ENCODE data around the gene TMEM201. TPM values are rescaled to one million over a fixed set of nuclear protein-coding genes. Genes with fewer than 3 reads are reported as not detected.
"Not testable (repeated sequence)": the region's sequence is repeated elsewhere in the genome, so short reads cannot be mapped to it uniquely, and the experiment has no call there.

Gene TMEM201
- polyA plus RNA-seq, 3 donors: 3.1 to 7.4 (median 4.4) TPM

DNA sequence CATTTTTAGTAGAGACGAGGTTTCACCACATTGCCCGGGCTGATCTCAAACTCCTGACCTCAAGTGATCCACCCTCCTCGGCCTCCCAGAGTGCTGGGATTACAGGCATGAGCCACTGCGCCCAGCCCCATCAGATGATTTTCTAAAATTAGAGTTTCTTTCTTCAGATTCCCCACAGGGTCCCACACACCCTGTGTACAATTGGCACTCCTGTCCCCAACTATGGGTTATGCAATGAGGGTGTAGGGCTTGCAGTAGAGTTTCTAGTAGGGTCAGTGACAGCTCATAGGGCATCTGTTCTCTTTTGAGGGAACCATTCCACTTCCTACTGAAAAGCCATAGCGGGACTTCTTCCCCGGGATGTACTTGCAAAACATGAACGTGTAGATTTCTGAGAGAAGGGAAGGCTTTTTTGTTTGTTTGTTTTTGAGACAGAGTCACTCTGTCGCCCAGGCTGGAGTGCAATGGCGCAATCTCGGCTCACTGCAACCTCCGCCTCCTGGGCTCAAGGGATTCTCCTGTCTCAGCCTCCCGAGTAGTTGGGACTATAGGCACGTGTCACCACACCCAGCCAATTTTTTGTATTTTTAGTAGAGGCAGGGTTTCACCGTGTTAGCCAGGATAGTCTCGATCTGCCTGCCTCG is 17.7 kb upstream of the TMEM201 start:
- 71 to 86% (median 75%) methylated on average over 16 of the region's 16 CpGs for WGBS, 3 donors
- H3K27ac ChIP-seq (ENCODE audit: low read depth, low read length): not testable (repeated sequence)

- H3K27ac ChIP-seq (ENCODE audit: low read depth, low read length): no peak overlapping the region
- 75 to 86% (median 84%) methylated on average over 2 of the region's 2 CpGs for WGBS, 3 donors
Observed at GRCh38 chr1:9573723-9574122, 15.0 kb upstream of the TMEM201 start.

DNA sequence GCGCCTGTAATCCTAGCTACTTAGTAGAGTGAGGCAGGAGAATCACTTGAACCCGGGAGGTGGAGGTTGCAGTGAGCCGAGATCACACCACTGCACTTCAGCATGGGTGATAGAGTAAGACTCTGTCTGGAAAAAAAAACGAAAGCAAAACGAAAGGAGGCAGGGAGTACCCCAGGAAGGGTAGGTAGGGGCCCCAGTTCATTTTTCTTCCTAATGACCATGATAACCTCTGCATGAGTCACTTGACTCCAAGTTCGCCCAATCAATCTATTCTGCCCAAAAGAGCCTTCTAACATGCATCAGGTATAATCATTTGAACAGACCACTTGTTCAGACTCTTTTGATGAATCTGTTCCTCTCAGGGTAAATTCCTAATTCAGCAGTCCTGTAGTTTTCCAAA is 13.2 kb upstream of the TMEM201 start:
- no peak overlapping the region for H3K27ac ChIP-seq (ENCODE audit: low read depth, low read length)
- 79 to 90% (median 89%) methylated on average over 6 of the region's 6 CpGs for WGBS, 3 donors

- 90 to 94% (median 91%) methylated on average over 6 of the region's 6 CpGs for WGBS, 3 donors
- no peak overlapping the region for H3K27ac ChIP-seq (ENCODE audit: low read depth, low read length)
Observed at GRCh38 chr1:9576903-9577302, 11.8 kb upstream of the TMEM201 start.

- H3K27ac ChIP-seq (ENCODE audit: low read depth, low read length): no peak overlapping the region
- 87 to 96% (median 90%) methylated on average over 5 of the region's 5 CpGs for WGBS, 3 donors
Observed at GRCh38 chr1:9577423-9577822, 11.3 kb upstream of the TMEM201 start.

GRCh38 chr1:9580942-9581341 is 7.8 kb upstream of the TMEM201 start:
- WGBS, 3 donors: 85 to 96% (median 86%) methylated on average over 2 of the region's 2 CpGs
- H3K27ac ChIP-seq (ENCODE audit: low read depth, low read length): no peak overlapping the region

GRCh38 chr1:9586147-9586766 is 2.5 kb upstream of the TMEM201 start:
- WGBS, 3 donors: 89 to 92% (median 90%) methylated on average over 3 of the region's 3 CpGs
- H3K27ac ChIP-seq (ENCODE audit: low read depth, low read length): no peak overlapping the region

DNA sequence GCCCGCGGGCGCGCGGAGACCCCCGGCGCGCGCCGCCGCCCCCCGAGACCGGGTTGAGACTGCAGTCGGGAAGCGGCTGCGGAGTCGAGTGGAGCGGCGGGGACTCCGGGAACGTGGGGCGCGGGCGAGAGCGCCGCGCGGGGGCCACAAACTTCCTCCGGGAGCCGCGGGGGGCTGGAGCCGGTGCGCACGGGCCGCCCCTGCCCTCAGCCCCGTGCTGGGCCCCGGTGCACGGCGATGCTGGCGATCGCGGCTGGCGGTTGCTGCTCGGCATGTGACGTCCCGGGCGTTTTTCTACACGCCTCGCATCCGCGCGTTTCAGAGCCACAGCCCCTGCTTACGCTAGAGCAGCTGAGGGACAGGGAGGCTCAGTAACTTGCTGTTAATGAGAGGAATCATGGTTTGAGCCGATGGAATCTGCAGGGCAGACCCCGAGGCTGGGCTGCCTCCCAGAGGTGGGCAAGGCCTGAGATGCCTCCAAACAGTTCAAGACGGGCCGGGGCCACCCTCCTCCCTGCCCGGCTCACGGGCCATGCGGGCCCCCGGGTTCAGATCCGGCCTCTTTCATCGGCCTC is 520 bp downstream of the TMEM201 start:
- 1% methylated on average over 46 to 63 of the region's 63 CpGs for WGBS, 3 donors
- no peak overlapping the region for H3K27ac ChIP-seq (ENCODE audit: low read depth, low read length)

DNA sequence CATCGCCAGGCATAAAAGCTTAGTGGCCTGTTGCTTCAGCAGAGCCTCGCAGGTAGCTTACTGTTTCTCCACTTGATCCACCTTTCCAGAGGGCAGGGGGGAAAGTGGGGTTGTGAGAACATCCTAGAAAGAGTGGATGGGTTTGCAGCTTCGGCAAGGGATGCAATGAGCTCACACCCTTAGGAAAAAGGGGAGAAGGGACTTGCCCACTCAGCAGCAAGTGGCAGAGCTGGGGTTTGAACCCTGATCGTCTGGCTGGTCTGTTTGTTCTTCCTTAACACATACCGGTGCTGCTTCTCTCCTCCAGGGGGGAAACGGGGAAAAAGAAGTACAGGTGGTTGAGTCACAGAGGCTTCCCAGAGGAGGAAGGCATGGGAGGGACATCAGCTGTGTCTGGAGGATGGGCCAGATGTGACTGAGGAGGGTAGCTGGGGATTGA is 1.0 kb downstream of the TMEM201 start:
- WGBS, 3 donors: 10 to 28% (median 18%) methylated on average over 6 of the region's 6 CpGs
- no peak overlapping the region for H3K27ac ChIP-seq (ENCODE audit: low read depth, low read length)

- 39 to 79% (median 75%) methylated on average over 7 of the region's 7 CpGs for WGBS, 3 donors
- no peak overlapping the region for H3K27ac ChIP-seq (ENCODE audit: low read depth, low read length)
Observed at GRCh38 chr1:9590201-9590600, 1.5 kb downstream of the TMEM201 start.

DNA sequence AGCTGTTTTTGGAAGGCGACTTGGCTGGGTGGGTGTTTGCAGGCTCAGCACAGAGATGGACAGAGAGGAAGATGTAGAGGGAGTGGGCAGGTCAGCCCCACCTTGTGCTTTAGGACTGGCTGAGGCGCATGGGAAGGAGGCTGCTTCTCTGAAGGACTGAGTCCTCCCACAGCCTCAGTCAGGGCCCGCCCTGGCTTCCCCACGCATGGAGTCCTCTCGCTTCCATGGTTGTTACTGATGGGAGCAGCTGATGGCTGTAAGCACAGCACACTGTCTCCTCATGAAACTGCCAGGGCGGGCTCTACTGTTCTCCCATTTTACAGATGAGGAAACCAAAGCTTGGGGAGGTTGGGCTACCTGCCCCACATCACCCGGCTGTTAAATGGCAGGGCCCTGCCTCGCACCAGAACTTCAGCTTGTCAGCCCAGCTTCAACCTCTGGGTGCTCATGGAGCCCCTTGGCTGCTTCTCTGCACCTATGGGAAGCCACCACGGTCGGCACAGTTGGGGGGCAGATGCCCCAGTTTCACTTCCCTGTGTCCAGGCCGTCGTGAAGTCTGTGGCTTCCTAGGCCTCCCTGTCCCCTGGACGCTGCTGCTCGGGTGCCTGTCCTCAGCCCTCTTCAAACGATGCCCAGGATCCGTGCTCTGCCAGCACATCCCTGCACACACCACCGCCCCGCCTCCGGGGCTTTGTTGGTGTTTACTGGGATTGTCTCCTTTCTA is 2.4 kb downstream of the TMEM201 start:
- no peak overlapping the region for H3K27ac ChIP-seq (ENCODE audit: low read depth, low read length)
- WGBS, 3 donors: 78 to 89% (median 85%) methylated on average over 19 of the region's 19 CpGs

GRCh38 chr1:9591669-9592509 is 3.2 kb downstream of the TMEM201 start:
- 78 to 83% (median 82%) methylated on average over 22 of the region's 22 CpGs for WGBS, 3 donors
- H3K27ac ChIP-seq (ENCODE audit: low read depth, low read length): no peak overlapping the region

- H3K27ac ChIP-seq (ENCODE audit: low read depth, low read length): no peak overlapping the region
- WGBS, 3 donors: 76 to 82% (median 79%) methylated on average over 15 to 16 of the region's 16 CpGs
Observed at GRCh38 chr1:9592510-9593075, 3.9 kb downstream of the TMEM201 start.

DNA sequence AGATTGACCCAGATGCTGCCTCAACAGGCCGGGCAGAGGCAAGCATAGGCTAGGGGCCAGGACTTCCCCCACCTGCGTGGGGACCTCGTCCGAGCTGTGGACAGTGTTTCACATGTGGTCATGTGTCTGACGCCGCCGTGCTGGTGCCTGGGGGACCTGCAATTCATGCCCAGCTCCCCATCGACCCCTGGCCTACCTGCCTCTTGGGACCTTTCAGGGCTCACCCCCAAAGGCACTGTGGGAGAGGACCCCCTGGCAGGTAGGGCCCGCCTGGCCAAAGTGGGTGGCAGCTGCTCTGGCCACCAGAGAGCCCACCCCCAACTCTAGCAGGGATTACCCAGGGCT is 4.4 kb downstream of the TMEM201 start:
- H3K27ac ChIP-seq (ENCODE audit: low read depth, low read length): no peak overlapping the region
- 56 to 70% (median 62%) methylated on average over 9 of the region's 9 CpGs for WGBS, 3 donors

- WGBS, 3 donors: 65 to 68% (median 67%) methylated on average over 25 of the region's 25 CpGs
- H3K27ac ChIP-seq (ENCODE audit: low read depth, low read length): no peak overlapping the region
Observed at GRCh38 chr1:9593492-9594465, 5.1 kb downstream of the TMEM201 start.

GRCh38 chr1:9594471-9595155 is 5.9 kb downstream of the TMEM201 start:
- H3K27ac ChIP-seq (ENCODE audit: low read depth, low read length): no peak overlapping the region
- WGBS, 3 donors: 91 to 95% (median 92%) methylated on average over 18 to 20 of the region's 20 CpGs
